HEK293 (cell line): ENCODE measurements around the gene CRY1.

Source experiments
- CTCF ChIP-seq: fragments of 450-650 bp; formaldehyde crosslinking; IDR thresholded peaks from 2 replicates; pipeline ENCODE4 v1.5.1; 2016; ENCODE audit warnings: missing biosample characterization, missing genetic modification characterization
- HOXA7 ChIP-seq: sonication (generic); formaldehyde crosslinking; IDR thresholded peaks from 2 replicates; pipeline ENCODE4 v1.8.1; 2022; ENCODE audit warnings: missing genetic modification reagents, borderline replicate concordance
- REST ChIP-seq: fragments of 450-650 bp; formaldehyde crosslinking; IDR thresholded peaks from 2 replicates; pipeline ENCODE4 v1.5.1; 2016; ENCODE audit warnings: missing biosample characterization, missing genetic modification characterization
- ZBTB11 ChIP-seq: fragments of 450-650 bp; formaldehyde crosslinking; conservative IDR thresholded peaks from 2 replicates; pipeline ENCODE4 v1.5.1; 2016; ENCODE audit warnings: low read depth, missing biosample characterization, missing genetic modification characterization
- ZNF274 ChIP-seq, 2 experiments: fragments of 200-500 bp in 1 of 2; fragments of 450-650 bp in 1 of 2; sonication (Bioruptor generic) in 1 of 2; formaldehyde crosslinking in 1 of 2; IDR thresholded peaks; 2 replicates each; pipeline versions ENCODE4 v1.5.1 to v1.6.1; 2014 to 2016; ENCODE audit warnings: borderline replicate concordance in 1 of 2, inconsistent platforms in 1 of 2, low read length in 1 of 2, missing biosample characterization in 1 of 2, missing genetic modification characterization in 1 of 2
- ZNF398 ChIP-seq: fragments of 450-650 bp; formaldehyde crosslinking; IDR thresholded peaks from 2 replicates; pipeline ENCODE4 v1.5.1; 2017; ENCODE audit warnings: missing biosample characterization, missing genetic modification characterization
- ZNF660 ChIP-seq: fragments of 450-650 bp; IDR thresholded peaks from 2 replicates; pipeline ENCODE4 v1.5.1; 2018; ENCODE audit warnings: missing biosample characterization, mild to moderate bottlenecking, missing genetic modification characterization
- ZNF76 ChIP-seq: fragments of 450-650 bp; formaldehyde crosslinking; IDR thresholded peaks from 2 replicates; pipeline ENCODE4; 2016; ENCODE audit warnings: low read depth, missing biosample characterization, missing genetic modification characterization, borderline replicate concordance
- ZNF776 ChIP-seq: fragments of 450-650 bp; formaldehyde crosslinking; IDR thresholded peaks from 2 replicates; pipeline ENCODE4 v1.5.0; 2017; ENCODE audit warnings: missing biosample characterization, missing genetic modification characterization, borderline replicate concordance

GRCh38 chr12:107079172-107080011 is 14.0 kb downstream of the CRY1 start:
- TF ChIP-seq ZNF776 (tag by site-specific recombination), result no peak
- no peak for TF ChIP-seq ZNF274 (IDR thresholded peaks at IDR 0.05; ENCODE audit: low read length)
- TF ChIP-seq ZNF274 (tag by site-specific recombination; IDR thresholded peaks at IDR 0.05; ENCODE audit: borderline replicate concordance), result no peak
- no peak for TF ChIP-seq CTCF (tag by site-specific recombination)
- TF ChIP-seq REST (tag by site-specific recombination), result no peak
- no peak for TF ChIP-seq ZNF660 (tag by site-specific recombination)
- no peak for TF ChIP-seq ZBTB11 (tag by site-specific recombination)
- TF ChIP-seq ZNF398 (tag by site-specific recombination), result no peak
- no peak for TF ChIP-seq ZNF76 (tag by site-specific recombination)
- TF ChIP-seq HOXA7 (CRISPR knock-in tag), result no peak
